WTC11 (cell line): ENCODE measurements around the gene RNF4. TPM values are rescaled to one million over a fixed set of nuclear protein-coding genes. Genes with fewer than 3 reads are reported as not detected.
"Not testable (repeated sequence)": the region's sequence is repeated elsewhere in the genome, so short reads cannot be mapped to it uniquely, and the experiment has no call there.

Experiments used
- ATAC-seq: fragments of 200-7000 bp; cut with Tn5 transposase; 2 replicates; pipeline ENCODE4 v1.10.0; 2021; ENCODE audit warnings: mild to moderate bottlenecking, moderate library complexity
- CTCF ChIA-PET: fragments of 300-600 bp; sonication (Branson Sonifier 250); formaldehyde crosslinking; loops from one replicate; lab custom pipeline; 2021; ENCODE audit warnings: antibody characterized with exemption; lab: Charles Lee
- POLR2A ChIA-PET: fragments of 350-600 bp; sonication (Branson Sonifier 250); formaldehyde crosslinking; loops from one replicate; lab custom pipeline; 2021; ENCODE audit warnings: antibody characterized with exemption; lab: Charles Lee
- DNase-seq: peaks from one replicate; pipeline ENCODE4 v3.0.0; 2021; ENCODE audit warnings: low spot score
- H3K27ac Mint-ChIP-seq: 2 replicates; pipeline ENCODE4 v1.8.0; 2021; ENCODE audit warnings: mixed read lengths
- H3K27me3 Mint-ChIP-seq: 2 replicates; pipeline ENCODE4 v1.8.0; 2021; ENCODE audit warnings: low read depth, mild to moderate bottlenecking, moderate library complexity, mixed read lengths
- H3K36me3 Mint-ChIP-seq: 2 replicates; pipeline ENCODE4 v1.8.0; 2021; ENCODE audit warnings: mixed read lengths
- H3K4me1 Mint-ChIP-seq: 2 replicates; pipeline ENCODE4 v1.8.0; 2022; ENCODE audit warnings: mixed read lengths
- H3K4me3 Mint-ChIP-seq: 2 replicates; pipeline ENCODE4 v1.8.0; 2021; ENCODE audit warnings: mild to moderate bottlenecking, moderate library complexity, mixed read lengths
- H3K9me3 Mint-ChIP-seq: 2 replicates; pipeline ENCODE4 v1.8.0; 2021; ENCODE audit warnings: mixed read lengths
- ATF1 ChIP-seq: sonication (generic); formaldehyde crosslinking; IDR thresholded peaks from 2 replicates; pipeline ENCODE4 v1.8.1; 2023; ENCODE audit warnings: mild to moderate bottlenecking, moderate library complexity, missing genetic modification reagents
- CBFB ChIP-seq: sonication (generic); formaldehyde crosslinking; IDR thresholded peaks from 2 replicates; pipeline ENCODE4 v1.8.1; 2022; ENCODE audit warnings: mild to moderate bottlenecking, low read depth, missing genetic modification reagents
- ELF4 ChIP-seq: sonication (generic); formaldehyde crosslinking; IDR thresholded peaks from 2 replicates; pipeline ENCODE4 v1.8.1; 2022; ENCODE audit warnings: low read depth, mild to moderate bottlenecking, moderate library complexity, missing genetic modification reagents
- GRHL2 ChIP-seq: fragments of 250-450 bp; sonication (Bioruptor Pico); IDR thresholded peaks from 2 replicates; pipeline ENCODE4 v1.8.0; 2022; ENCODE audit warnings: mild to moderate bottlenecking, moderate library complexity; ENCODE audit not compliant: insufficient replicate concordance, severe bottlenecking
- GTF2I ChIP-seq: fragments of 250-450 bp; sonication (Bioruptor Pico); conservative IDR thresholded peaks from 2 replicates; pipeline ENCODE4 v1.4.0; 2021; ENCODE audit warnings: mild to moderate bottlenecking
- HMGA2 ChIP-seq: fragments of 250-450 bp; sonication (Bioruptor Pico); IDR thresholded peaks from 2 replicates; pipeline ENCODE4 v1.4.0; 2021; ENCODE audit warnings: mild to moderate bottlenecking, moderate library complexity
- JAZF1 ChIP-seq: fragments of 250-450 bp; sonication (Bioruptor Pico); IDR thresholded peaks from 2 replicates; pipeline ENCODE4 v1.9.0; 2021; ENCODE audit warnings: moderate library complexity, mild to moderate bottlenecking, inconsistent platforms
- NFATC4 ChIP-seq: fragments of 250-450 bp; sonication (Bioruptor Pico); IDR thresholded peaks from 2 replicates; pipeline ENCODE4 v1.9.0; 2021; ENCODE audit warnings: mild to moderate bottlenecking
- PRRX2 ChIP-seq: fragments of 250-450 bp; sonication (Bioruptor Pico); IDR thresholded peaks from 2 replicates; pipeline ENCODE4 v1.8.0; 2021; ENCODE audit warnings: mild to moderate bottlenecking
- ZBTB21 ChIP-seq: sonication (generic); formaldehyde crosslinking; IDR thresholded peaks from 2 replicates; pipeline ENCODE4 v1.8.1; 2023; ENCODE audit warnings: mild to moderate bottlenecking, missing genetic modification reagents, borderline replicate concordance
- ZNF121 ChIP-seq: sonication (generic); formaldehyde crosslinking; IDR thresholded peaks from 2 replicates; pipeline ENCODE4 v1.8.0; 2023; ENCODE audit warnings: missing genetic modification reagents
- ZNF671 ChIP-seq: fragments of 250-450 bp; sonication (Bioruptor Pico); IDR thresholded peaks from 2 replicates; pipeline ENCODE4 v1.8.0; 2021; ENCODE audit warnings: mild to moderate bottlenecking
- total RNA-seq: library from RNA; stranded (reverse); gene quantifications from 3 replicates; pipeline ENCODE4 v1.2.3, GENCODE V29; 2021
- TF ChIP-seq, protein P1 (sequence below): sonication (generic); formaldehyde crosslinking; IDR thresholded peaks from 2 replicates; pipeline ENCODE4 v1.8.0; 2022; ENCODE audit warnings: mild to moderate bottlenecking, missing genetic modification reagents
- TF ChIP-seq, protein P2 (sequence below): sonication (generic); formaldehyde crosslinking; IDR thresholded peaks from 2 replicates; pipeline ENCODE4 v1.8.1; 2022; ENCODE audit warnings: missing genetic modification reagents, borderline replicate concordance
- TF ChIP-seq, protein P3 (sequence below): fragments of 250-450 bp; sonication (Bioruptor Pico); IDR thresholded peaks from 2 replicates; pipeline ENCODE4 v2.1.2; 2022; ENCODE audit warnings: mild to moderate bottlenecking, moderate library complexity
- TF ChIP-seq, protein P4 (sequence below): sonication (generic); formaldehyde crosslinking; IDR thresholded peaks from 2 replicates; pipeline ENCODE4 v1.8.1; 2022; ENCODE audit warnings: low read depth, missing genetic modification reagents, borderline replicate concordance
- TF ChIP-seq, protein P5 (sequence below): sonication (generic); formaldehyde crosslinking; IDR thresholded peaks from 2 replicates; pipeline ENCODE4 v1.8.0; 2023; ENCODE audit warnings: missing genetic modification reagents
- TF ChIP-seq, protein P6 (sequence below): sonication (generic); formaldehyde crosslinking; IDR thresholded peaks from 2 replicates; pipeline ENCODE4 v1.8.0; 2022; ENCODE audit warnings: mild to moderate bottlenecking, missing genetic modification reagents

RNF4 gene
- total RNA-seq, 1 experiment from 2014 or later, result 87.3 TPM

DNA sequence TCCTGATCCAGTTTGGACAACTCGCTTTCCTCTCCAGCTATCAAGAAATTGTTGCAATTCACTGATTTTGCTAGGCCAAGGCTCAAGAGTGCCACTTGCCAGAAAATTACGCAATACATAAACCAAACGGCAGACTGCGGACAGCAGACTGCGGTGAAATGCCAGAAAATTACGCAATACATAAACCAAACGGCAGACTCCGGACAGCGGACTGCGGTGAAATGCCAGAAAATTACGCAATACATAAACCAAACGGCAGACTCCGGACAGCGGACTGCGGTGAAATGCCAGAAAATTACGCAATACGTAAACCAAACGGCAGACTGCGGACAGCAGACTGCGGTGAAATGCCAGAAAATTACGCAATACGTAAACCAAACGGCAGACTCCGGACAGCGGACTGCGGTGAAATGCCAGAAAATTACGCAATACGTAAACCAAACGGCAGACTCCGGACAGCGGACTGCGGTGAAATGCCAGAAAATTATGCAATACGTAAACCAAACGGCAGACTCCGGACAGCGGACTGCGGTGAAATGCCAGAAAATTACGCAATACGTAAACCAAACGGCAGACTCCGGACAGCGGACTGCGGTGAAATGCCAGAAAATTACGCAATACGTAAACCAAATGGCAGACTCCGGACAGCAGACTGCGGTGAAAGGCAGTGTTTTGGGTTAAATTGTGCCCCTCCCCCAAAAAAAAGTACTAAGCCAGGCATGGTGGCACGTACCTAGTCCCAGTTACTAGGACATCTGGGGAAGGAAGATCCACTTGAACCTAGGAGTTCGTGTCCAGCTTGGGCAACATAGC is 38.8 kb upstream of the RNF4 start:
- not testable (repeated sequence) for H3K4me3 Mint-ChIP-seq

DNA sequence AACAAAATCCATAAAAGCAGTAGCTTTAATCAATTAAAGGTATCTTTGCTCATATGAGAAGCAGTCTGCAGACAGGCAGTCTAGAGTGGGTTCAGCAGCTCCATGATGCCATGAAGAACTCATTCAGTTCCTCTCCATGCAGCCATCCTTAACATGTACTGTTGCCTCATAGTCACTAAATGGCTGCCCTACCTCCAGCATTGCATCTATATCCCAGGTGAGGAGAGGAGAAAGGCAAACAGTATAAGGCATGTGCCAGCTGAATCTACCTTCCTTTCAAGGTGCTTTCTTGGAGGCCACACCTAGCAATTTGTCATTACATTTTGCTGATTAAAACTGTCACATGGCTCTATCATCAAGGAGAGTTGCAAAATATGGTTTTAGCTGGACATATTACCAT is 36.9 kb upstream of the RNF4 start:
- H3K27ac Mint-ChIP-seq, result no peak overlapping the region
- H3K4me1 Mint-ChIP-seq, result no peaks in the 10 kb centered on the region
- ATAC-seq, result no peak

More for the DNA sequence above, 38.8 kb upstream of the RNF4 start:
- CTCF ChIA-PET, result interaction anchor here (0.7 to 4.0 kb wide), 3 partner anchors 11 to 236 kb away, joined by 3 to 31 read pairs (median 3); no protein-coding TSS in a partner anchor
- POLR2A ChIA-PET, DNase-seq, H3K9me3 Mint-ChIP-seq, H3K27me3 Mint-ChIP-seq, H3K36me3 Mint-ChIP-seq, ATAC-seq, H3K4me1 Mint-ChIP-seq, H3K27ac Mint-ChIP-seq: not testable (repeated sequence)

DNA sequence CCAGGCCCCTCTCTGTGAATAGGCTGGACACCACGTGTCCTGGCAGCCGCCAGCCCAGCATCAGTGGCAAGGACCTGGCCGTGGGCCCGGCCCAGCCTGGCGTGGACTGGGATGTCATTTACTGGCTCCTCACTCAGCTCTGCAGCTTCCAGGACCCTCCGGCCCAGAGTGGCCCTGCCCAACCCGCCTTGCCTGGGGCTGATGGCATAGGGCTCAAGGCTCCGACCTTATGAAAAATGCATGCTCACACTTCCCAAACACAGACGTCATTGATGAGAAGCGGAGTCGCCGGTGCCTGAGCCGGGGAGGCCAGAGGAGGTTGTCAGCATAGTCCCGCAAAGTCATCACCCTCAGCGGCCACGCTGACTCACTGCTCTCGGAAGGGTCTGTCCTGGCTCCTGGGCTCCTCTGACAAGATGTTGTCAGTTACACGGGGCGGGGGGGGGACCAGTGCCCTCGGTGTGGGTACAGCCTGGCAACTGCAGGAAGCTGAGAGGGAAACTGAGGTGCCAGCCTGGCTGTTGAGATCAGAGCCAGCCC is 35.8 kb upstream of the RNF4 start:
- Mint-ChIP-seq H3K27me3 (no peaks in the 10 kb centered on the region), H3K4me1 (no peaks in the 10 kb centered on the region), H3K4me3 (no peak overlapping the region), H3K36me3 (no peaks in the 10 kb centered on the region), H3K27ac (no peak overlapping the region), H3K9me3 (peaks cover 7% of the 10 kb centered on the region)
- ChIA-PET CTCF (interaction anchor here (1.8 to 3.6 kb wide), 3 partner anchors 9 to 30 kb away, joined by 4 to 19 read pairs (median 8); partner anchors contain the start of genes CFAP99 and ZFYVE28), POLR2A (no interaction called here)
- DNase-seq (no peak), ATAC-seq (no peak)
- TF ChIP-seq ZNF671, result no peak
- TF ChIP-seq, protein P1, sequence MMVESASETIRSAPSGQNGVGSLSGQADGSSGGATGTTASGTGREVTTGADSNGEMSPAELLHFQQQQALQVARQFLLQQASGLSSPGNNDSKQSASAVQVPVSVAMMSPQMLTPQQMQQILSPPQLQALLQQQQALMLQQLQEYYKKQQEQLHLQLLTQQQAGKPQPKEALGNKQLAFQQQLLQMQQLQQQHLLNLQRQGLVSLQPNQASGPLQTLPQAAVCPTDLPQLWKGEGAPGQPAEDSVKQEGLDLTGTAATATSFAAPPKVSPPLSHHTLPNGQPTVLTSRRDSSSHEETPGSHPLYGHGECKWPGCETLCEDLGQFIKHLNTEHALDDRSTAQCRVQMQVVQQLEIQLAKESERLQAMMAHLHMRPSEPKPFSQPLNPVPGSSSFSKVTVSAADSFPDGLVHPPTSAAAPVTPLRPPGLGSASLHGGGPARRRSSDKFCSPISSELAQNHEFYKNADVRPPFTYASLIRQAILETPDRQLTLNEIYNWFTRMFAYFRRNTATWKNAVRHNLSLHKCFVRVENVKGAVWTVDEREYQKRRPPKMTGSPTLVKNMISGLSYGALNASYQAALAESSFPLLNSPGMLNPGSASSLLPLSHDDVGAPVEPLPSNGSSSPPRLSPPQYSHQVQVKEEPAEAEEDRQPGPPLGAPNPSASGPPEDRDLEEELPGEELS (CRISPR knock-in tag), result no peak
- TF ChIP-seq, protein P2, sequence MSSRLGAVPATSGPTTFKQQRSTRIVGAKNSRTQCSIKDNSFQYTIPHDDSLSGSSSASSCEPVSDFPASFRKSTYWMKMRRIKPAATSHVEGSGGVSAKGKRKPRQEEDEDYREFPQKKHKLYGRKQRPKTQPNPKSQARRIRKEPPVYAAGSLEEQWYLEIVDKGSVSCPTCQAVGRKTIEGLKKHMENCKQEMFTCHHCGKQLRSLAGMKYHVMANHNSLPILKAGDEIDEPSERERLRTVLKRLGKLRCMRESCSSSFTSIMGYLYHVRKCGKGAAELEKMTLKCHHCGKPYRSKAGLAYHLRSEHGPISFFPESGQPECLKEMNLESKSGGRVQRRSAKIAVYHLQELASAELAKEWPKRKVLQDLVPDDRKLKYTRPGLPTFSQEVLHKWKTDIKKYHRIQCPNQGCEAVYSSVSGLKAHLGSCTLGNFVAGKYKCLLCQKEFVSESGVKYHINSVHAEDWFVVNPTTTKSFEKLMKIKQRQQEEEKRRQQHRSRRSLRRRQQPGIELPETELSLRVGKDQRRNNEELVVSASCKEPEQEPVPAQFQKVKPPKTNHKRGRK (CRISPR knock-in tag), result no peak
- no peak for TF ChIP-seq GRHL2 (CRISPR knock-in tag)
- no peak for TF ChIP-seq ELF4 (CRISPR knock-in tag)
- TF ChIP-seq ATF1 (CRISPR knock-in tag), result no peak
- TF ChIP-seq HMGA2 (CRISPR knock-in tag), result no peak
- TF ChIP-seq, protein P3, sequence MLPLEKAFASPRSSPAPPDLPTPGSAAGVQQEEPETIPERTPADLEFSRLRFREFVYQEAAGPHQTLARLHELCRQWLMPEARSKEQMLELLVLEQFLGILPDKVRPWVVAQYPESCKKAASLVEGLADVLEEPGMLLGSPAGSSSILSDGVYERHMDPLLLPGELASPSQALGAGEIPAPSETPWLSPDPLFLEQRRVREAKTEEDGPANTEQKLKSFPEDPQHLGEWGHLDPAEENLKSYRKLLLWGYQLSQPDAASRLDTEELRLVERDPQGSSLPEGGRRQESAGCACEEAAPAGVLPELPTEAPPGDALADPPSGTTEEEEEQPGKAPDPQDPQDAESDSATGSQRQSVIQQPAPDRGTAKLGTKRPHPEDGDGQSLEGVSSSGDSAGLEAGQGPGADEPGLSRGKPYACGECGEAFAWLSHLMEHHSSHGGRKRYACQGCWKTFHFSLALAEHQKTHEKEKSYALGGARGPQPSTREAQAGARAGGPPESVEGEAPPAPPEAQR (CRISPR knock-in tag), result no peak
- TF ChIP-seq PRRX2, result no peak
- TF ChIP-seq, protein P4, sequence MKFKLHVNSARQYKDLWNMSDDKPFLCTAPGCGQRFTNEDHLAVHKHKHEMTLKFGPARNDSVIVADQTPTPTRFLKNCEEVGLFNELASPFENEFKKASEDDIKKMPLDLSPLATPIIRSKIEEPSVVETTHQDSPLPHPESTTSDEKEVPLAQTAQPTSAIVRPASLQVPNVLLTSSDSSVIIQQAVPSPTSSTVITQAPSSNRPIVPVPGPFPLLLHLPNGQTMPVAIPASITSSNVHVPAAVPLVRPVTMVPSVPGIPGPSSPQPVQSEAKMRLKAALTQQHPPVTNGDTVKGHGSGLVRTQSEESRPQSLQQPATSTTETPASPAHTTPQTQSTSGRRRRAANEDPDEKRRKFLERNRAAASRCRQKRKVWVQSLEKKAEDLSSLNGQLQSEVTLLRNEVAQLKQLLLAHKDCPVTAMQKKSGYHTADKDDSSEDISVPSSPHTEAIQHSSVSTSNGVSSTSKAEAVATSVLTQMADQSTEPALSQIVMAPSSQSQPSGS (CRISPR knock-in tag), result no peak
- no peak for TF ChIP-seq ZBTB21 (CRISPR knock-in tag)
- no peak for TF ChIP-seq CBFB
- TF ChIP-seq, protein P5, sequence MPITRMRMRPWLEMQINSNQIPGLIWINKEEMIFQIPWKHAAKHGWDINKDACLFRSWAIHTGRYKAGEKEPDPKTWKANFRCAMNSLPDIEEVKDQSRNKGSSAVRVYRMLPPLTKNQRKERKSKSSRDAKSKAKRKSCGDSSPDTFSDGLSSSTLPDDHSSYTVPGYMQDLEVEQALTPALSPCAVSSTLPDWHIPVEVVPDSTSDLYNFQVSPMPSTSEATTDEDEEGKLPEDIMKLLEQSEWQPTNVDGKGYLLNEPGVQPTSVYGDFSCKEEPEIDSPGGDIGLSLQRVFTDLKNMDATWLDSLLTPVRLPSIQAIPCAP (CRISPR knock-in tag), result no peak
- TF ChIP-seq, protein P6, sequence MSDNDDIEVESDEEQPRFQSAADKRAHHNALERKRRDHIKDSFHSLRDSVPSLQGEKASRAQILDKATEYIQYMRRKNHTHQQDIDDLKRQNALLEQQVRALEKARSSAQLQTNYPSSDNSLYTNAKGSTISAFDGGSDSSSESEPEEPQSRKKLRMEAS, result no peak
- TF ChIP-seq JAZF1, result no peak
- TF ChIP-seq NFATC4, result no peak

More for the DNA sequence above, 36.9 kb upstream of the RNF4 start:
- DNase-seq, result no peak
- POLR2A ChIA-PET, result no interaction called here
- TF ChIP-seq CBFB (no peak), GTF2I (CRISPR knock-in tag) (peak; percentile 82), ZNF121 (CRISPR knock-in tag) (no peak), ZNF671 (no peak)
- TF ChIP-seq, protein P1 (CRISPR knock-in tag), result no peak
- Mint-ChIP-seq H3K9me3 (peaks cover 7% of the 10 kb centered on the region), H3K4me3 (no peak overlapping the region), H3K36me3 (no peaks in the 10 kb centered on the region), H3K27me3 (no peaks in the 10 kb centered on the region)
- CTCF ChIA-PET, result interaction anchor here (0.9 to 3.6 kb wide), 2 partner anchors 10 to 11 kb away, joined by 3 to 19 read pairs; no protein-coding TSS in a partner anchor
